Fibroblast of villous mesenchyme (primary cell): ENCODE measurements around the gene FAM131A. TPM values are rescaled to one million over a fixed set of nuclear protein-coding genes. Genes with fewer than 3 reads are reported as not detected.
A peak's percentile ranks its signal among the peaks of the same experiment; 100 is the strongest.

ENCODE experiments used
- DNase-seq: peaks from one replicate; pipeline ENCODE4 v3.0.0-alpha.2; 2010; ENCODE audit warnings: low read depth
- H3K4me3 ChIP-seq: 2 replicates; pipeline ENCODE4 v1.5.1; 2011; ENCODE audit warnings: low read depth, mild to moderate bottlenecking, low read length
- CTCF ChIP-seq: IDR thresholded peaks from 2 replicates; pipeline ENCODE4 v1.5.1; 2012; ENCODE audit warnings: low read depth, mild to moderate bottlenecking, low read length; ENCODE audit not compliant: insufficient read depth
- total RNA-seq: library from RNA; depleted of rRNA; stranded (reverse); fragments of >200 nt; gene quantifications from 2 replicates; pipeline ENCODE4 v1.2.3, GENCODE V29; 2012

Gene FAM131A
- total RNA-seq, 1 donor, result 17.3 TPM

GRCh38 chr3:184355261-184356040 lies 18.1 kb downstream of the FAM131A start:
- no peak for DNase-seq

DNA sequence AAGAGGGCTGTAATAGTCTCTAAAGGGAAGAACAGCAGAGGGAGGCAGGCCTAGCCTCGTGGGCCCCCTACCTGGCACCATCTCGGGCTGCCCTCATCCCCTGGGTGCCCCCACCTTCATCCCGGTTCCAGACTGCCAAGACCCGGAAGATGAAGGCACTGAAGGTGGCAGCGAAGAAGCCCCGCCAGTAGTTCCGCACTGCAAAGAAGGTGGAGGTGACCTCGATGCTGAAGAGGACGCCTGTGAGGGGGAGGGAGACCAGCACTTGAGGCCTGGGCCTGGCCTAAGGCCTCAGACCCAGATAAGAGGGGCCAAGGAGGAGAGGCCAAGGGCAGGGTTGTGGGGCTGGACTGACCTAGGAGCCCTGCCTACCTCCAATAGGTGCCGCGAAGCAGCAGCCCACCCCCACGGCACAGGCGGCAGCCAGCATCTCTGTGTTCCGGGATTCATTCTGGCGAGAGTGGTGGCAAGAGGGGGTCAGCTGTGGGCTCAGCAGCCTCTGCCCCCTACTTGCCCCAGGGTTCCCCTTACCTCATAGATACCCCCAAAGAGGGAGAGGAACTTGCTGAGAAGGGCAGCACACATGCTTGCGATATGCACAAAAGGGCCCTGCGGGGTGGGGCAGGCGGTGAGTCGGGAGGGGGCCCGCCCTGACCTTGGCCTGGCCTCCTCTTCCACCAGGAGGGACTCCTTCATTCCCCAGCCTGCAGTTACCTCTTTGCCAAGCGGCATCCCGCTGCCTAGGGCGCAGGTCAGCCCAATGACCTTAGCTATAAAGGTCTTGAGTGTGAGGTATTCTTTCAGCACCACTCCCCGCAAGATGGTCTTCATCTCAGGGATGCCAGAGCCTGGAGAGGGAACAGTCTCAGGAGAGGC lies 20.1 kb downstream of the FAM131A start:
- no peak for DNase-seq
- no peak for TF ChIP-seq CTCF
- H3K4me3 ChIP-seq, result no peak overlapping the region

More at GRCh38 chr3:184355261-184356040, 18.1 kb downstream of the FAM131A start:
- H3K4me3 ChIP-seq, result no peak overlapping the region
- TF ChIP-seq CTCF, result no peak

GRCh38 chr3:184358124-184358767 lies 20.8 kb downstream of the FAM131A start:
- no peak overlapping the region for H3K4me3 ChIP-seq
- TF ChIP-seq CTCF, result no peak
- no peak for DNase-seq

- no peak for DNase-seq
- no peak overlapping the region for H3K4me3 ChIP-seq
- no peak for TF ChIP-seq CTCF
Measured at GRCh38 chr3:184358921-184359350, 21.5 kb downstream of the FAM131A start.

DNA sequence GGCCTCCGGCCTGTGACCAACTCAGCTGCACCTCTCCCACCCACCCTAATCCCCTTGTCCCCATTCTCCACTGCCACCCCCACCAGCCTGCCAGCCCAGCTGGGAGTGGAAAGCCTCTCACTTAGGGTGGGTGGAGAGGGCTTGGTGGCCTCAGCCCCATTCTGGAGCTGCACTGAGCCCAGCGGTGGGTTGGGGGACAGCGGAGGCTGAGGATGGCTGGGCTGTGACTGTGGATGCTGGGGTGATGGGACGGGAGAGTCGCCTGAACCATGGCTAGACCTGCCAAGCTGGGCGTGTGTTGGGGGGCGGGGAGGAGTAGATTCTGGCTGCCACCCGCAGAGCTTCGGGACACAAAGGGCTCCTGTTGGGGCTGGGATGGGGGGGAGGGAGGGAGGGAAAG lies 22.2 kb downstream of the FAM131A start:
- TF ChIP-seq CTCF, result no peak
- DNase-seq, result no peak
- H3K4me3 ChIP-seq, result no peak overlapping the region

GRCh38 chr3:184360070-184360928 lies 22.9 kb downstream of the FAM131A start:
- DNase-seq, result no peak
- TF ChIP-seq CTCF, result no peak
- H3K4me3 ChIP-seq, result peak overlapping the region; percentile 84
